Colonic mucosa (tissue), 4 donors: ENCODE results near the gene GULP1. TPM values are rescaled to one million over a fixed set of nuclear protein-coding genes. Genes with fewer than 3 reads are reported as not detected.

Experiments used
- DNase-seq: peaks from one replicate; pipeline ENCODE4 v3.0.0-alpha.2; 2020
- H3K27ac ChIP-seq: fragments of 200-600 bp; one replicate; pipeline ENCODE4 v1.8.0; 2021
- H3K27me3 ChIP-seq: fragments of 200-600 bp; one replicate; pipeline ENCODE4 v1.8.0; 2021
- H3K36me3 ChIP-seq: fragments of 200-600 bp; one replicate; pipeline ENCODE4 v1.8.0; 2021
- H3K4me1 ChIP-seq: fragments of 200-600 bp; one replicate; pipeline ENCODE4 v1.8.0; 2021; ENCODE audit warnings: mild to moderate bottlenecking
- H3K4me3 ChIP-seq: fragments of 200-600 bp; one replicate; pipeline ENCODE4 v1.8.0; 2021
- H3K9ac ChIP-seq, 2 donors: one replicate each; pipeline ENCODE4 v1.7.0; 2013; ENCODE audit warnings: control low read depth in 2 of 2, low read depth in 2 of 2, low read length in 2 of 2
- H3K9me3 ChIP-seq: fragments of 200-600 bp; one replicate; pipeline ENCODE4 v1.8.0; 2021
- CTCF ChIP-seq: fragments of 200-600 bp; IDR thresholded peaks from one replicate; pipeline ENCODE4 v1.8.0; 2022; ENCODE audit warnings: antibody characterized with exemption, mild to moderate bottlenecking
- intact Hi-C: fragments of 100-400 bp; cut with DNase I; formaldehyde crosslinking; loops from one replicate; pipeline ENCODE4 v1.14.1; 2022
- total RNA-seq, 2 donors: library from RNA; stranded (reverse); fragmentation: NEBNext Ultra II Directional in 1 of 2; extraction: Animal tissue kit (Norgen Biotek cat#: 25700) in 1 of 2; gene quantifications; one replicate each; pipeline ENCODE4 v1.2.1, GENCODE V29; 2021
- donor health status: healthy.
- donor health status: DM: no; HTN: no; CAD: no.
- donor health status: DM: no; HTN: no; CAD: no.

GULP1 gene
- total RNA-seq, 2 donors from 2014 or later, result 10.4 to 11.8 TPM

- Histone ChIP-seq H3K27me3 (no peaks in the 10 kb centered on the region), H3K27ac (no peak overlapping the region), H3K36me3 (no peaks in the 10 kb centered on the region), H3K9me3 (no peaks in the 10 kb centered on the region), H3K9ac (no peak overlapping the region), H3K4me3 (no peak overlapping the region), H3K4me1 (no peaks in the 10 kb centered on the region)
- DNase-seq, result no peak
- intact Hi-C loops, result no loop called here
- no peak for TF ChIP-seq CTCF
Measured at GRCh38 chr2:188403676-188404075, 112.0 kb downstream of the GULP1 start.

- Histone ChIP-seq H3K27ac (no peak overlapping the region), H3K4me3 (no peak overlapping the region), H3K36me3 (no peaks in the 10 kb centered on the region), H3K9ac (no peak overlapping the region), H3K27me3 (no peaks in the 10 kb centered on the region), H3K4me1 (no peaks in the 10 kb centered on the region), H3K9me3 (no peaks in the 10 kb centered on the region)
- TF ChIP-seq CTCF, result no peak
- no peak for DNase-seq
- intact Hi-C loops, result no loop called here
Measured at GRCh38 chr2:188404341-188405004, 112.8 kb downstream of the GULP1 start.

DNA sequence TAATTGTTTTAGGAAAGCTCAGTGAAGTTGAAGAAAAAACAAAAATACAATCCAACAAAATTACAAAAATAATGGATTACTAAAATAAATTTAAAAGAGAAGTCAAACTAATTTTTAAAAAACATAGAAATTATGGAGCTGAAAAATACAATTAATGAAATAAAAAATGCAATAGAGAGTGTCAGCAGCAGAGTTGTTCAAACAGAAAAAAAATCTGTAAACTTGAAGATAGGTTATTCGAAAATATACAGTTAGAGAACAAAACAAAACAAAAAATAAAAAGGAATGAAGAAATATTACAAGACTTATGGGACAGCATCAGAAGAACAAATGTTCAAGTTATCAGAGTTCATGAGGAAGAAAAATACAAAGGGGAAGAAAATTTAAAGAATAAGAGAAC, 114.7 kb downstream of the GULP1 start:
- no peak for DNase-seq
- no peaks in the 10 kb centered on the region for H3K4me1 ChIP-seq

DNA sequence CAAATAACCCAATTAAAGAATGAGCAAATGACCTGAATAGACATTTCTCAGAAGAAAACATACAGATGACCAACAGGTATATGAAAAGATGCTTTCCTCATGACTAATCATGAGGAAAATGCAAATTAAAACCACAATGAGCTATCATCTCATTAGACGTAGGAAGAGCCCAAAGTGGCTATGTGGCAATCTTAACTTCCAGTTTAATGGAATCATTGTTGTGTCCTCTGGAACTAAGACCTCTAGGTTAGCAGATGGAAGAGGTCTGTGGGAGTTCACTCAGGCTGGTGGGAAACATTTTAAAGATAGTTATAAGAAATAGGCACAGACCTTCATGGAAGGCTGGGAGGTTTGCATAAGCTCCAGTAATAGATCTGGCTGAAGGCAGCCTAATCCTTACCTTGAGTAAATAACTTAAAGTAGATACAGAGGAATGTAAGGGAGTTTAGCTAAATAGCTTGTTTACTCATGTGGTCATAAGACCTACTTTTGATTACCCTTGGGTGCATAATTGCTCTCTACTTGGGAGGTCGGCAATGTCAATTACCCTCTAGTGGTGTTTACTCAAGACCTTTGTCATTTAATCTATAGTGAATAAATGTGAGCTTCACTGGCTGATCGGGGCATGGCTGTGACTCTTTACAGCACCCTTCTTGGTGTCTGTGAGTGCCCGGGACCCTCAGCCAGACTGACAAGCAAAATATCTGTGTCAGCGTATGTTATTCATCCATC, 119.0 kb downstream of the GULP1 start:
- Histone ChIP-seq H3K36me3 (no peaks in the 10 kb centered on the region), H3K4me1 (no peaks in the 10 kb centered on the region), H3K9ac (no peak overlapping the region), H3K9me3 (no peaks in the 10 kb centered on the region), H3K27ac (no peak overlapping the region), H3K4me3 (no peak overlapping the region), H3K27me3 (no peaks in the 10 kb centered on the region)
- DNase-seq, result no peak
- intact Hi-C loops, result no loop called here
- TF ChIP-seq CTCF, result no peak

More for the DNA sequence above, 114.7 kb downstream of the GULP1 start:
- Histone ChIP-seq H3K4me3 (no peak overlapping the region), H3K9me3 (no peaks in the 10 kb centered on the region), H3K27ac (no peak overlapping the region), H3K36me3 (no peaks in the 10 kb centered on the region), H3K27me3 (no peaks in the 10 kb centered on the region), H3K9ac (no peak overlapping the region)
- no peak for TF ChIP-seq CTCF
- intact Hi-C loops, result no loop called here

GRCh38 chr2:188412190-188412589, 120.5 kb downstream of the GULP1 start:
- no peak for TF ChIP-seq CTCF
- no peak overlapping the region for H3K9ac ChIP-seq
- H3K36me3 ChIP-seq, result no peaks in the 10 kb centered on the region
- H3K27me3 ChIP-seq, result no peaks in the 10 kb centered on the region
- intact Hi-C loops, result no loop called here
- DNase-seq, result no peak
- no peak overlapping the region for H3K27ac ChIP-seq
- no peaks in the 10 kb centered on the region for H3K4me1 ChIP-seq
- H3K9me3 ChIP-seq, result no peaks in the 10 kb centered on the region
- no peak overlapping the region for H3K4me3 ChIP-seq
